CMK (cell line): ENCODE data around the gene C4orf46.

Experiments
- DNase-seq: peaks from one replicate; pipeline ENCODE4 v3.0.0-alpha.2; 2010; ENCODE audit warnings: low read depth

The C4orf46 gene

DNA sequence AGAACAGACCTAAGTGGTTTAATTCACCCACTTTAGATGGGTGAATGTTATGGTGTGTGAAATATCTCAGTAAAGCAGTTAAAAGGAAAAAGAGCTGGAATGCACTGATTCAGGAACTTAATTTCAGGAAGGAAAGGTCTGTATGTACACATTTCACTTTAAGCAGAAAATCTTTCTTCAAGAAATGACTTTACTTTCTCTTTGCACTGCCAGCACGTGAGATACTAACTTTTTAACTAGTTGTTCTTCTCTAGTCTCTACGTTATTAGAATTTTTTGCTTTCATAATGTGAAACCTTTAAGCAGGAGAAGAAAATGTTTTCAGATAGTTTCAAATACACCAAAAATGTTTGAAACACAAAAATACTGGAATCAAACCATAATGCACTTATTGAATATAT lies 18.8 kb downstream of the C4orf46 start:
- no peak for DNase-seq

DNA sequence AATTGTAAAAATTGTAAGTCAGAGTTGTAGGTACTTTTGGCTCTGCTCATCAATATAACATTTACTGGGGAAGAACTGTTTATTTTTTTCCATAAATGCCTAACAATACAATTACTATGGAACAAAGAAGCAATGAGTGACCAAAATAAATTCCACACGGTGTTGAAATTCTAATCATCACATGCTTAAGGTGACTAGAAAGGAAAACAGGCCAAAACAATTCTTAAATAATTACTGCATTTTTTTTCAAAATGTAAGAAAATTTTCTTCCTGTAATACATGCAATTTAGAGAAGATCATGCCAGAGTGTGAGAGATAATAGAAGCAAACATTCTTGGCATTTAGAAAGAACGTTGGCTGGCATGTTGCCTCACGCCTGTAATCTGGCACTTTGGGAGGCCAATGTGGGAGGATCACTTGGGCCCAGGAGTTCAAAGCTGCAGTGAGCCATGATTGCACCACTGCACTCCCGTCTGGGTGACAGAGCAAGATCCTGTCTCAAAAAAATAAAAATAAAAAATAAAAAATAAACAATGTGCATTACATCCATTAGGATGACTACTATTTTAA lies 22.5 kb downstream of the C4orf46 start:
- DNase-seq, result no peak

DNA sequence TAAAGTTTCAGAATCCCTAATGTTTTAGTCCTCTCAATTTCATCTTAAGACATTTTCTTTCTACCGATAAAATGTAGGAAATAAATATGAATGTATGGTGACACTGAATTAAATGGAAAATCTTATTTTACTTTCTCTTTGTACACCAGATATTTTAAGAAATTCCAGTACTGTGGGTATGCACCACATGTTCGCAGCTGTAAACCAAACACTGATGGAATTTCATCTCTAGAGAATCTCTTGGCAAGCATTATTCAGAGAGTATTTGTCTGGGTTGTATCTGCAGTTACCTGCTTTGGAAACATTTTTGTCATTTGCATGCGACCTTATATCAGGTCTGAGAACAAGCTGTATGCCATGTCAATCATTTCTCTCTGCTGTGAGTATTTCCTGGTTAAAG lies 26.9 kb downstream of the C4orf46 start:
- no peak for DNase-seq

DNA sequence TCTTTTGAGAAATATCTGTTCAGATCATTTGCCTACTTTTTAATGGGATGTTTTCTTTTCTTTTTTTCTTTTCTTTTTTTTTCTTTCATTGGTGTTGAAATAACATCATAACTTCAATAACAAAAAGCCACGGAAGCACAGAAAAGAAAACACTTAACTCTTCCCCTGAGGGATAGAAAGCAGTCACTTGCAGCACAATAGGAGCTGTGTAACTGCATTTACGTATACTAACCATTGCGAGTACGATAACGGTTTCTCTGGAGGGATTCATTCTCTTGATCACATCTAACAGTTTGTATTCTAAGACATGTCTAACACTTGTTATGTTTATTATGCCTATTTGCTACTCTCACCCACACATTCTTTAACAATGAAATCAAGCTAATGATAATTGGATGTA lies 27.3 kb downstream of the C4orf46 start:
- no peak for DNase-seq

DNA sequence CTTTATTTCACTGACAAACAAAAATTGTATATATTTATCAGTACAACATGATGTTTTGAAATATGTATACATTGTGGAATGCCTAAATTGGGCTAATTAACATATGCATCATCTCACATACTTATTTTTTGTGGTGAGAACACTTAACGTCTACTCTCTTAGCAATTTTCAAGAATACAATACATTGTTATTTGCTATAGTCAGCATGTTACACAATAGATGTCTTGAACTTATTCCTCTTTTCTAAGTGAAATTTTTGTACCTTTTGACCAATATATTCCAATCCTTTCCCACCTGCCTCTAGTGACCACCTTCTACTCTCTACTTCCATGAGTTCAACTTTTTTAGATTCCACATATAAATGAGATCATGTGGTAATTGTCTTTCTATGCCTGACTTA lies 35.1 kb downstream of the C4orf46 start:
- DNase-seq, result no peak

DNA sequence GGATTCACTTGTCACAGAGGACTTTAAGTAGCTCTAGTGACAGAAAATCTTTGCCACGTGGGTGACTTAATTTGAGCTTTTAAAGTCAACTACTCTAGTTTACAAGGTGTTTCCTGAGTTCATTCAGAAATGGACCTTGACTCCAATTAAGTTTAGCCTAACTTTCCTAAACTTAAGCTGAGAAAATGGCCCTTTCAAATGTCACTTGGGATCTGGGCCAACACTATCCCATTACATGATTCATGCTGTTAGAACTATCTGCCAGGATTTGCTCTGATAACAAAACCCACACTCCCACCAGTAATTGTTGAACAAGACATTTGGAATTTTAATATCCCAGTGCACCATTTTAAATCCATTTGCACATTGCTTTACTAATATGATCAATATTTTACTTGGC lies 40.8 kb downstream of the C4orf46 start:
- no peak for DNase-seq

DNA sequence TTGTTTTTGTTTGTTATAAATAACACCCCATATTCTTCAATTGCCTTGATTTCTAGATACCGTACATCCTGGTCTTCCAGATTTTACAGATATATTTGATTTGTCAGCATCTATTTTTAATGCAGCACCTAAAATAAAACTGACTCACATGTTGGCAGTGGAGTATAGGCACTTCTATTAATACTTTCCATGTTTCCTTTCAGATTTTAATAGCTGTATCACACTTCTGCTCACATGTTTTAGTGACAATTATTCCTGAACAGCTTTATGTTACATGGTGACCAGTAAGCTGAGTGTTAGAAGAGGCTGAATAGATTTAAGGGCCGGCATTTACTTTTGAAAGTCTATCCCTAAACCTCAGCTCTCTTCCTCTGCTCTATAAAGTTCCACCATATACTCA lies 46.1 kb downstream of the C4orf46 start:
- no peak for DNase-seq

DNA sequence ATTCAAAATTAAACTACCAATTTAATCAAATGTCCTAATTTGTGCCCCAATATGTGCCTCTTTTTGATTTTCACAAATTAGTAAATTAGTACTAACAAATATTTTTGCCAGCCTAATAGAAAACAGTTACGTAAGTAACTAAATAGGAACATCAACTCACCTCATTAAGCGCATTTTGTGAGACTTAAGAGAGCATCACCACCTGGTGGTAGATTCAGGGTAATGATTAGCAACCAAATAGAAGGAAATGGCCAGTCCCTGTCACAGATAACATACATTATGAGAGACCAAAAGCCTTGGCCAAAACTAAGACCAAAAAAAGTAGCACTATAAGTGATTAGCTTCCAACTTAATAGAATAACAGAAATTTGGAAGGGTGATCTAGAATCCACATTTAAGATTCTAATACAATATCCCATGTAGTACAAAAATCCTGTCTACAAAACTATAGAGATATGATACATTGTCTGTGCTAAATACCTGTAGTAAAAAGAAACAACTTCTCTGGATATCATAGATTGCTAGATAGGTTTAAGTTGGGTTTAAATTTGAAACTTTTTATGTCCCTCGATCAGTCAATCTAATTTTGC lies 46.7 kb downstream of the C4orf46 start:
- peak; percentile 46 for DNase-seq

DNA sequence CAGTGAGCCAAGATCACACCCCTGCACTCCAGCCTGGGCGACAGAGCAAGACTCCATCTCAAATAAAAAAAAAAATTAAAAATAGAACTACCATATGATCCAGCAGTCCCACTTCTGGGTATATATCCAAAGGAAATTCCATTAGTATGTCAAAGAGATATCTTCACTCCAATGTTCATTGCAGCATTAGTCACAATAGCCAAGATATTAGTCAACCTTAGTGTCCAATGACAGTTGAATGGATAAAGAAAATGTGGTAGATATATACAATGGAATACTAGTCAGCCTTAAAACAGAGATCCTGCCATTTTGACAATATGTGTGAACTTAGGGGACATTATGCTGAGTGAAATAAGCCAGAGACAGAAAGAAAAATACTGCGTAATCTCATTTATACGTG lies 49.4 kb downstream of the C4orf46 start:
- DNase-seq, result no peak

DNA sequence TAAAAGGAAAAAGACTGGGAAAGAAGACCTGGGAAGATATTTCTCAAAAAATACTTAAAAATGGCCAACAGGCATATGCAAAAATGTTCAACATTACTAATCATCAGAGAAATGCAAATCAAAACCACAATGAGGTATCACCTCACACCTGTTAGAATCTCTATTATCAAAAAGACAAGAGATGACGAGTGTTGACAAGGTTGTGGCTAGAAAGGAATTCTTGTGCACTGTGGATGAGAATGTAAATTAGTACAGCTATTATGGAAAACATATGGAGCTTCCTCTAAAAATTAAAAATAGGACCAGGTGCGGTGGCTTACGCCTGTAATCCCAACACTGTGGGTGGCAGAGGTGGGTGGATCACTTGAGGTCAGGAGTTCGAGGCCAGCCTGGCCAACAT lies 50.0 kb downstream of the C4orf46 start:
- no peak for DNase-seq

DNA sequence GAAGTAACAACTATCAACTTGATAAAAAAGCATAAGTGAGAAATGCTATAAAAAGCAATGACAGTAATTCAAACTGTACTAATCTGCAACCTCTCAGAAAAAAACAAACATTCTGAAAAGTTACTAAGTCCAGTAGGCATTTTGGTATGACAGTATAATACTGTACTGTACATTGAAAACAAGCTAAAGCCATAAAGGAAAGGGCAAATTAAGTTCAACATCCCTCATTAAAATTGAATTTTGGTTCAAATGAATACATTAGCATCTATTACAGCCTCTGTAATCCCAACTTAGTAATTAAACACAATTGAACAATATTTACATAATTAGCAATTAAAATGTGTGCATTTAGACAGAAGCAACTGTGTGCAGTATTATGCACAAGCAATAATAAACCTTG lies 53.7 kb downstream of the C4orf46 start:
- DNase-seq, result no peak
